Spinal cord (tissue), 10 donors: Measurements from ENCODE around the gene VAV2. TPM values are rescaled to one million over a fixed set of nuclear protein-coding genes. Genes with fewer than 3 reads are reported as not detected.

Experiments
- DNase-seq, 6 donors: peaks; one replicate each; pipeline versions ENCODE4 v3.0.0 to v3.0.0-alpha.2; 2013 to 2015; ENCODE audit warnings: low spot score in 6 of 6, low read depth in 4 of 6
- H3K27ac ChIP-seq: one replicate; pipeline ENCODE4 v1.5.1; 2013; ENCODE audit warnings: low read depth, low read length, control low read depth
- H3K27me3 ChIP-seq: one replicate; pipeline ENCODE4 v1.6.1; 2013; ENCODE audit warnings: low read length; ENCODE audit not compliant: control insufficient read depth, insufficient read depth
- H3K36me3 ChIP-seq: one replicate; pipeline ENCODE4 v1.6.1; 2013; ENCODE audit warnings: low read length; ENCODE audit not compliant: control insufficient read depth, insufficient read depth
- H3K4me1 ChIP-seq: one replicate; pipeline ENCODE4 v1.6.1; 2013; ENCODE audit warnings: low read length; ENCODE audit not compliant: control insufficient read depth, insufficient read depth
- H3K4me3 ChIP-seq: one replicate; pipeline ENCODE4 v1.5.1; 2013; ENCODE audit warnings: low read depth, low read length, control low read depth
- H3K9me3 ChIP-seq: one replicate; pipeline ENCODE4 v1.6.1; 2013; ENCODE audit warnings: low read length; ENCODE audit not compliant: control insufficient read depth, insufficient read depth
- WGBS: methylation state at CpG from one replicate; pipeline ENCODE4 v1.1.5; 2013; ENCODE audit warnings: missing lambda C conversion rate; ENCODE audit not compliant: insufficient coverage; 5-methylcytosine and 5-hydroxymethylcytosine counted together
- polyA plus RNA-seq, 2 donors: library from polyadenylated mRNA; unstranded; fragments of 120-200 nt; gene quantifications; one replicate each; pipeline ENCODE4 v1.2.1, GENCODE V29; 2013; ENCODE audit not compliant: insufficient read length in 2 of 2
- total RNA-seq, 2 donors: library from RNA; depleted of rRNA in 1 of 2; stranded (reverse); fragments of 120-200 nt in 1 of 2; fragments of >200 nt in 1 of 2; gene quantifications; one replicate each; pipeline versions ENCODE4 v1.2.3 to v1.2.4, GENCODE V29; 2013 to 2014
- donor health status: healthy.

Gene VAV2
- total and polyA plus RNA-seq, 4 donors = 18.4 to 48.3 (median 33.1) TPM

DNA sequence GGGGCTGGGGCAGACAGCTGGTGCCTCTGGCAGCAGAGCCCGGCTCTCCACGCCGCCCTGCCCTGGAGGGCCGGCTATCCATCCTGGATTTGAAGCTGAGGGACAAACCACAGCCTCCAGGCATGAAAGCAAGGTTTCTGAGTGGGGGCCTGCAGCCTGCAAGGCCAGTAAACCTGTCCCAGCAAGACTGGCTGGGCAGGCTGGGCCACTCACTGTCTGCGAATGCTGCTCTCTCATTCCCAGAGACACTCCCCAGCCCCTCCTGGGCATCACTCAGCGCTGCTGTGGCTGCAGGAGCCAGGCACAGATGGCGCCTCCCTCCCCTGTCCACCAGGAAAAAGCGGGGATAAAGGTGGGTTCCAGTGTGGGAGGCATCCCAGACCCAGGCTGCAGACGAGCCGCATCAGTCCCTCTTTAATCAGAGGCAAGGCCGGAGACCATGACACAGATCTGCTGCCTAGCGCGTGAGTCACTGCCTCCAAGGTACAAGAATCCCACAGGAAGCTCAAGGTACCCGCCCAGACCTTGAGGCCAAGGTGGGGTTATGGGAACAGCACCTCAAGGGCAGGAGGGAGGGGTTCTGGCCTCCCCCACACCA, 118.0 kb downstream of the VAV2 start:
- Histone ChIP-seq H3K27me3 (no peaks in the 10 kb centered on the region), H3K4me3 (no peak overlapping the region), H3K27ac (no peak overlapping the region), H3K9me3 (no peaks in the 10 kb centered on the region), H3K36me3 (peaks cover 40% of the 10 kb centered on the region), H3K4me1 (peaks cover 69% of the 10 kb centered on the region)
- no peak for DNase-seq
- 46% methylated on average over 8 of the region's 14 CpGs for WGBS

GRCh38 chr9:133873461-133873891, 118.6 kb downstream of the VAV2 start:
- peaks cover 69% of the 10 kb centered on the region for H3K4me1 ChIP-seq
- 38% methylated on average over 6 of the region's 9 CpGs for WGBS

GRCh38 chr9:133873009-133873408, 119.1 kb downstream of the VAV2 start:
- 82% methylated on average over 7 of the region's 9 CpGs for WGBS
- Histone ChIP-seq H3K36me3 (peaks cover 35% of the 10 kb centered on the region), H3K27ac (no peak overlapping the region), H3K9me3 (no peaks in the 10 kb centered on the region), H3K4me3 (no peak overlapping the region), H3K27me3 (no peaks in the 10 kb centered on the region), H3K4me1 (peaks cover 66% of the 10 kb centered on the region)
- DNase-seq = no peak

More at GRCh38 chr9:133873461-133873891, 118.6 kb downstream of the VAV2 start:
- DNase-seq = peak in 1 of 6 donors; percentile 55
- Histone ChIP-seq H3K27me3 (no peaks in the 10 kb centered on the region), H3K27ac (no peak overlapping the region), H3K36me3 (peaks cover 35% of the 10 kb centered on the region), H3K9me3 (no peaks in the 10 kb centered on the region), H3K4me3 (no peak overlapping the region)

DNA sequence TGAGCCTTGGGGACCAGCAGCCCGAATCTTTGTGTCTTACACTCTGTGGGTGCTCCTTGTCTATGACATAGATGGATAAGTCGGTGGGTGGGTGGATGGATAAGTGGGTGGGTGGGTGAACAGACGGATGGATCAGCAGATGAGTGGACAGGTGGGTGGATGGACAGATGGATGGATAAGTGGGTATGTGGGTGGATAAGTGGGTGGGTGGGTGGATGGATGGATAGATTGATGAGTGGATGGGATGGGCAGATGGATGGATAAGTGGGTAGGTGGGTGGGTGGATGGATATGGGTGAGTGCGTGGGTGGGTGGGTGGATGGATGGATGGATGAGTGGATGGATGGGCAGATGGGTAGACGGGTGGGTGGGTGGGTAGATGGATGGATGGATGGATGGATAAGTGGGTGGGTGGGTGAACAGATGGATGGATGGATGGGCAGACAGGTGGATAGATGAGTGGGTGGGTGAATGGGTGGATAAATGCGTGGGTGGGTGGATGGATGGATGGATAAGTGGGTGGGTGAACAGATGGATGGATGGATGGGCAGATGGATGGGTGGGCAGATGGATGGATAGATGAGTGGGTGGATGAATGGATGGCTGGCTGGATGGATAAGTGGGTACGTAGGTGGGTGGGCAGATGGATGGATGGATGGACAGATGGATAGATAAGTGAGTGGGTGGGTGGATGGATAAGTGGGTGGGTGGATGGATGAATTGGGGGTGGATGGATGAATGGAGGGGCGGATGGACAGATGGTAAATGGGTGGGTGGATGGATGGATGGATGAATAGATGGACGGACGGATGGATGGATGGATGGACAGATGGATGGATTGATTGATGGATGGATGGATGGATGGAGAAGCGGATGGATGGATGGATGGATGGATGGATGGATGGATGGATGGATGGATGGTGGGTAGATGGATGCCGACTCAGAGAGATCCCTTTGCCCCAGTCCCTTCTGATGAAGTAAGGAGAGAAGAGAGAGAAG, 121.2 kb downstream of the VAV2 start:
- no peak overlapping the region for H3K27ac ChIP-seq
- H3K9me3 ChIP-seq = no peaks in the 10 kb centered on the region
- no peak for DNase-seq
- no peak overlapping the region for H3K4me3 ChIP-seq
- peaks cover 51% of the 10 kb centered on the region for H3K4me1 ChIP-seq
- H3K36me3 ChIP-seq = peaks cover 40% of the 10 kb centered on the region
- H3K27me3 ChIP-seq = no peaks in the 10 kb centered on the region
- 98% methylated on average over 8 of the region's 12 CpGs for WGBS

DNA sequence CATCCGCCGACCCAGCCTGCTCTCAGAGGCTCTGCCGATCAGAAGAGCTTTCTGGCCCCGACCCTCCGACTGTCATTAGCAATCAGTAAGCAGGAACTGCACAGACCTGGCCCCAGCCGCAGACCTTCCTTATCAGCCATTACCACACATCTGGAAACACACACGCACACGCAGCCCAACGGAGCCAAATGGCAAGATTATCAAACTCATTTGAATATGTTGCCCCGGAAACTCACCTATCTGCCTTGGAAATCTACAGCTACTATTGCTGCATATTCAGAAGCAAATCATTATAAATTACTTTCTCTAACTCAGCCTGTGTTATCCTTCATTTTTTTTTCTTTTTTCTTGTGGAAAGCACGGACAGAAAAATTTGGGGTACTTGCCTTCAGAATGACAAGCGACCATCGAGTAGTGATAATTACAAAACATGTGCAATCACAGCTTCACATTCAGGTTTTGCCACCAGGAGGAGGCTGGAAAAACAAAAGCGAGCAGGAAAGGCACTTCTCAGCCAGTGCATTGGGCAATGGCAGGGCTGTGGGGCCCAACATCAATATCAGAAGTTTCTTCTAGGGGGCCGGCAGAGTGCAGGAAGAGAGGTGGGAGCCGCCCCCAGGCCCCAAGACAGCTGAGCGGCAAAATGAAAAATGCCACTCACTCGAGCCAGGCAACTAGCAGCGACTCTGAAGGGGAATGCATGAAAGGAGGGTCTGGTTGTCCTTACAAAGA, 122.3 kb downstream of the VAV2 start:
- Histone ChIP-seq H3K27me3 (no peaks in the 10 kb centered on the region), H3K27ac (no peak overlapping the region), H3K9me3 (peaks cover 6% of the 10 kb centered on the region), H3K36me3 (peaks cover 34% of the 10 kb centered on the region), H3K4me3 (no peak overlapping the region), H3K4me1 (peaks cover 43% of the 10 kb centered on the region)
- DNase-seq = peak in 1 of 6 donors; percentile 71
- 39% methylated on average over 12 of the region's 19 CpGs for WGBS

- no peak for DNase-seq
- H3K27me3 ChIP-seq = no peaks in the 10 kb centered on the region
- peaks cover 41% of the 10 kb centered on the region for H3K4me1 ChIP-seq
- WGBS = 91% methylated on average over 13 of the region's 18 CpGs
- no peak overlapping the region for H3K27ac ChIP-seq
- no peak overlapping the region for H3K4me3 ChIP-seq
- H3K36me3 ChIP-seq = peaks cover 36% of the 10 kb centered on the region
- peaks cover 6% of the 10 kb centered on the region for H3K9me3 ChIP-seq
Measured at GRCh38 chr9:133868203-133868602, 123.9 kb downstream of the VAV2 start.

DNA sequence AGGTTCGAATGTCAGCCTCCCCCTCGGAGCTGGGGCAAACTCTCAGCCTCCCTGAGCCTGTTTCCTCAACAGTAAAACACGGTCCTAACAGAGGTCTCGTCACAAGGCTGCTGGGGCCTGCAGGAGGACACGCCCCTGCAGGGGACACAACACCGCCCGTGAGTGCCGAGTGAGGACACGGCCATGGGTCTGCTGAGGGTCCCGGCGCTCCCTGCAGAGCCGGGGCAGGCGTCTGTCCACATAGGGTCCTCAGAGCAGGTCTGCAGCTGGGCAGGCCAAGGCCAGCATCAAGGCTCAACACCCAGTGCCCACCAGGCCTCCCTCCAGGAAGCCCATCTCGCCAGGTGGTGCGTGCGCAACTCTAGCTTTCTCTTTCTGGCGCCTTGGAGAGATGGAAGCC, 125.2 kb downstream of the VAV2 start:
- DNase-seq = no peak
- WGBS = 95% methylated on average over 17 of the region's 17 CpGs

GRCh38 chr9:133864011-133864410, 128.1 kb downstream of the VAV2 start:
- no peaks in the 10 kb centered on the region for H3K27me3 ChIP-seq
- 57% methylated on average over 8 of the region's 16 CpGs for WGBS
- H3K9me3 ChIP-seq = peaks cover 6% of the 10 kb centered on the region
- H3K4me1 ChIP-seq = peaks cover 64% of the 10 kb centered on the region
- H3K36me3 ChIP-seq = peaks cover 50% of the 10 kb centered on the region
- no peak overlapping the region for H3K27ac ChIP-seq
- DNase-seq = no peak
- H3K4me3 ChIP-seq = no peak overlapping the region

More for the DNA sequence above, 125.2 kb downstream of the VAV2 start:
- H3K27ac ChIP-seq = no peak overlapping the region
- H3K4me1 ChIP-seq = peaks cover 52% of the 10 kb centered on the region
- H3K27me3 ChIP-seq = no peaks in the 10 kb centered on the region
- H3K9me3 ChIP-seq = peaks cover 6% of the 10 kb centered on the region
- peaks cover 38% of the 10 kb centered on the region for H3K36me3 ChIP-seq
- H3K4me3 ChIP-seq = no peak overlapping the region

GRCh38 chr9:133863257-133863592, 128.9 kb downstream of the VAV2 start:
- Histone ChIP-seq H3K4me3 (no peak overlapping the region), H3K27ac (no peak overlapping the region), H3K36me3 (peaks cover 51% of the 10 kb centered on the region), H3K9me3 (peaks cover 6% of the 10 kb centered on the region), H3K4me1 (peaks cover 65% of the 10 kb centered on the region), H3K27me3 (no peaks in the 10 kb centered on the region)
- 83% methylated on average over 19 of the region's 19 CpGs for WGBS
- no peak for DNase-seq
